ENCODE data around the gene GPR107.

DNA sequence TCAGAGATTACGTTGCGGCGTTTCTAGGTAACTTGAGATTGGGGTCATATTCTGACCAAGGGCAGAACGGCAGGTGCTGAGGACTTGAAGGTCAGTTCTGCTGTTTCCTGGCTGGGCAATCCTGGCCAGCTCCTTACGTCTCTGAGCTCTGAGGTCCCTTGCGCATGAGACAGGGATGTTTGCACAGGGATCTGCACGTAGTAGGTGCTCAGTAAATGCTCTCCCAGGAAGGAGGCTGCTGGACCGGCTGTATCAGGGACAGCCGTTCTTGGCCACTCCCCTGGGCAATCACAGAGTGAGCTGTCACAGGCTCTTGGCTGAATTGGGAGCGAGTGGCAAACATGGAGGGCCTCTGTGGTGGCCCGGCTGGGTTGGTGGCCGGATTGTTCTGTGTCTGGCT is 126.8 kb downstream of the GPR107 start:
- no peak for TF ChIP-seq EZH2 (IDR thresholded peaks at IDR 0.05)
- no peak for TF ChIP-seq POLR2AphosphoS5 (IDR thresholded peaks at IDR 0.05; ENCODE audit: borderline replicate concordance, low read depth, low read length)
- TF ChIP-seq FOXP2 (optimal IDR thresholded peaks at IDR 0.05; ENCODE audit: control extremely low read depth, extremely low read length, insufficient read depth): no peak
